LNCAP (cell line): Measurements from ENCODE around the gene ID2.

Experiments
- CTCF ChIP-seq: fragments of 450-650 bp; IDR thresholded peaks from 2 replicates; pipeline ENCODE4 v1.5.1; 2017; ENCODE audit warnings: mild to moderate bottlenecking

Gene ID2

GRCh38 chr2:8681786-8682692 is at the start of gene ID2:
TSS of gene ID2 (plus strand) at chr2:8682056. CDS start at chr2:8682166, 110 bp downstream.
- TF ChIP-seq CTCF, result no peak

- no peak for TF ChIP-seq CTCF
Observed at GRCh38 chr2:8632755-8633154, 49.1 kb upstream of the ID2 start.

GRCh38 chr2:8633186-8633734 is 48.6 kb upstream of the ID2 start:
- no peak for TF ChIP-seq CTCF

- no peak for TF ChIP-seq CTCF
Observed at GRCh38 chr2:8633735-8634313, 48.0 kb upstream of the ID2 start.

GRCh38 chr2:8634466-8635172 is 47.2 kb upstream of the ID2 start:
- no peak for TF ChIP-seq CTCF

GRCh38 chr2:8636041-8636491 is 45.8 kb upstream of the ID2 start:
- TF ChIP-seq CTCF, result no peak
